HL-60 (cell line): ENCODE measurements around the gene KBTBD8.
A peak's percentile ranks its signal among the peaks of the same experiment; 100 is the strongest.

Source experiments
- GABPA ChIP-seq: IDR thresholded peaks from 2 replicates; pipeline ENCODE4 v1.6.1; 2012; ENCODE audit warnings: low read depth
- POLR2AphosphoS5 ChIP-seq: IDR thresholded peaks from 2 replicates; pipeline ENCODE4 v1.6.1; 2012; ENCODE audit warnings: low read depth
- SPI1 ChIP-seq: IDR thresholded peaks from 2 replicates; pipeline ENCODE4 v1.6.1; 2012; ENCODE audit warnings: low read depth, mild to moderate bottlenecking, borderline replicate concordance
- TF ChIP-seq, protein P1 (sequence below): IDR thresholded peaks from one replicate; pipeline ENCODE4 v1.5.1; 2011; ENCODE audit warnings: low read length, control low read depth, inconsistent platforms; ENCODE audit not compliant: insufficient read depth
- TF ChIP-seq, protein P2 (sequence below): IDR thresholded peaks from 2 replicates; pipeline ENCODE4 v1.6.1; 2012; ENCODE audit warnings: low read depth; ENCODE audit not compliant: insufficient replicate concordance

DNA sequence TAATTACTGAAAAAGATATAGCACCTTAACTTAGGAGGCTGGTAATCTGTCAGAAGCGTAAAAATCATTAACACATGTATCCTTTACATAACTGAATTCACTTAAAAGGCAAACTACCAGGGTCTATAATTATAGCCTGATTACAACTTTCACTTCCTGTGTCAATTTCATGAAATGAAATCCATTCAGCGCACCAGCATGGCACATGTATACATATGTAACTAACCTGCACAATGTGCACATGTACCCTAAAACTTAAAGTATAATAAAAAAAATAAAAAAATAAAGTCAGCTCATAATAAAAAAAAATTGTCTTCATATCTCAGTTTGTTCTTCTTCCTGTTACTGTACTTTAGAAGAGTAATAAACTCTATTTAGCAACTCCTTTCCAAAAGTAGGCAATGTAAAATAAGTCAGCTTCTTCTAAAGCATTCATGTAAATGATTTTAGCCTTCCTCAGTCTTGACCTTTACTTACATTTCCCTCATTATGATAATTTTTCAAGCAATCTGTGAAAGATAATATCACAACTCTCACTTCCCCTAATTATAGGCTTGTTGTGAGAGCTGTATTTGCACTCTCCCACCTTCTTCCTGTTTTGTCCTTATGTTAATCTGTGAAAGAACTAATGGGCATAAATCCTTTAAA is 50.1 kb downstream of the KBTBD8 start:
- TF ChIP-seq, protein P1, sequence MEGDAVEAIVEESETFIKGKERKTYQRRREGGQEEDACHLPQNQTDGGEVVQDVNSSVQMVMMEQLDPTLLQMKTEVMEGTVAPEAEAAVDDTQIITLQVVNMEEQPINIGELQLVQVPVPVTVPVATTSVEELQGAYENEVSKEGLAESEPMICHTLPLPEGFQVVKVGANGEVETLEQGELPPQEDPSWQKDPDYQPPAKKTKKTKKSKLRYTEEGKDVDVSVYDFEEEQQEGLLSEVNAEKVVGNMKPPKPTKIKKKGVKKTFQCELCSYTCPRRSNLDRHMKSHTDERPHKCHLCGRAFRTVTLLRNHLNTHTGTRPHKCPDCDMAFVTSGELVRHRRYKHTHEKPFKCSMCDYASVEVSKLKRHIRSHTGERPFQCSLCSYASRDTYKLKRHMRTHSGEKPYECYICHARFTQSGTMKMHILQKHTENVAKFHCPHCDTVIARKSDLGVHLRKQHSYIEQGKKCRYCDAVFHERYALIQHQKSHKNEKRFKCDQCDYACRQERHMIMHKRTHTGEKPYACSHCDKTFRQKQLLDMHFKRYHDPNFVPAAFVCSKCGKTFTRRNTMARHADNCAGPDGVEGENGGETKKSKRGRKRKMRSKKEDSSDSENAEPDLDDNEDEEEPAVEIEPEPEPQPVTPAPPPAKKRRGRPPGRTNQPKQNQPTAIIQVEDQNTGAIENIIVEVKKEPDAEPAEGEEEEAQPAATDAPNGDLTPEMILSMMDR: no peak
- TF ChIP-seq GABPA (no peak), SPI1 (peak; percentile 70), POLR2AphosphoS5 (no peak)
- TF ChIP-seq, protein P2, sequence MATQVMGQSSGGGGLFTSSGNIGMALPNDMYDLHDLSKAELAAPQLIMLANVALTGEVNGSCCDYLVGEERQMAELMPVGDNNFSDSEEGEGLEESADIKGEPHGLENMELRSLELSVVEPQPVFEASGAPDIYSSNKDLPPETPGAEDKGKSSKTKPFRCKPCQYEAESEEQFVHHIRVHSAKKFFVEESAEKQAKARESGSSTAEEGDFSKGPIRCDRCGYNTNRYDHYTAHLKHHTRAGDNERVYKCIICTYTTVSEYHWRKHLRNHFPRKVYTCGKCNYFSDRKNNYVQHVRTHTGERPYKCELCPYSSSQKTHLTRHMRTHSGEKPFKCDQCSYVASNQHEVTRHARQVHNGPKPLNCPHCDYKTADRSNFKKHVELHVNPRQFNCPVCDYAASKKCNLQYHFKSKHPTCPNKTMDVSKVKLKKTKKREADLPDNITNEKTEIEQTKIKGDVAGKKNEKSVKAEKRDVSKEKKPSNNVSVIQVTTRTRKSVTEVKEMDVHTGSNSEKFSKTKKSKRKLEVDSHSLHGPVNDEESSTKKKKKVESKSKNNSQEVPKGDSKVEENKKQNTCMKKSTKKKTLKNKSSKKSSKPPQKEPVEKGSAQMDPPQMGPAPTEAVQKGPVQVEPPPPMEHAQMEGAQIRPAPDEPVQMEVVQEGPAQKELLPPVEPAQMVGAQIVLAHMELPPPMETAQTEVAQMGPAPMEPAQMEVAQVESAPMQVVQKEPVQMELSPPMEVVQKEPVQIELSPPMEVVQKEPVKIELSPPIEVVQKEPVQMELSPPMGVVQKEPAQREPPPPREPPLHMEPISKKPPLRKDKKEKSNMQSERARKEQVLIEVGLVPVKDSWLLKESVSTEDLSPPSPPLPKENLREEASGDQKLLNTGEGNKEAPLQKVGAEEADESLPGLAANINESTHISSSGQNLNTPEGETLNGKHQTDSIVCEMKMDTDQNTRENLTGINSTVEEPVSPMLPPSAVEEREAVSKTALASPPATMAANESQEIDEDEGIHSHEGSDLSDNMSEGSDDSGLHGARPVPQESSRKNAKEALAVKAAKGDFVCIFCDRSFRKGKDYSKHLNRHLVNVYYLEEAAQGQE: no peak
